DND-41 (cell line): ENCODE results near the gene RPS27.

Experiments
- CTCF ChIP-seq: IDR thresholded peaks from 2 replicates; pipeline ENCODE4 v1.5.1; 2012; ENCODE audit warnings: borderline replicate concordance, low read length, moderate library complexity, mild to moderate bottlenecking; ENCODE audit not compliant: poor library complexity, severe bottlenecking; ENCODE audit errors: extremely low read depth
- EZH2 ChIP-seq: IDR thresholded peaks from 3 replicates; pipeline ENCODE4 v1.6.1; 2012; ENCODE audit warnings: borderline replicate concordance, low read depth, mild to moderate bottlenecking, moderate library complexity, low read length, inconsistent platforms; ENCODE audit not compliant: severe bottlenecking

- TF ChIP-seq CTCF (no peak), EZH2 (no peak)
These were observed 21.6 kb upstream of the RPS27 start for GRCh38 chr1:153968972-153969371.
